Thoracic aorta (tissue), 2 donors: ENCODE measurements around the gene ZFYVE9. TPM values are rescaled to one million over a fixed set of nuclear protein-coding genes. Genes with fewer than 3 reads are reported as not detected.

Experiments used
- ATAC-seq: fragments of 150-250 bp; one replicate; pipeline ENCODE4 v1.8.0; 2017; ENCODE audit warnings: low read depth; ENCODE audit not compliant: insufficient number of reproducible peaks, low FRiP score
- DNase-seq: peaks from one replicate; pipeline ENCODE4 v3.0.0-alpha.2; 2020; ENCODE audit warnings: low spot score
- H3K27ac ChIP-seq, 2 donors: fragments of 200-600 bp; sonication (generic); 1 replicate in 1 of 2; 2 replicates in 1 of 2; pipeline ENCODE4 v1.5.1; 2016; ENCODE audit warnings: mild to moderate bottlenecking in 2 of 2, moderate library complexity in 2 of 2
- H3K27me3 ChIP-seq: fragments of 200-600 bp; sonication (generic); replicated peaks from 2 replicates; pipeline ENCODE4 v1.6.0; 2016; ENCODE audit warnings: mild to moderate bottlenecking; ENCODE audit not compliant: insufficient read depth
- H3K36me3 ChIP-seq: fragments of 200-600 bp; sonication (generic); one replicate; pipeline ENCODE4 v1.5.1; 2016
- H3K4me1 ChIP-seq, 2 donors: fragments of 200-600 bp; sonication (generic); 1 replicate in 1 of 2; 2 replicates in 1 of 2; pipeline versions ENCODE4 v1.5.1 to v1.6.0; 2016; ENCODE audit warnings: low read depth in 2 of 2, mild to moderate bottlenecking in 1 of 2; ENCODE audit not compliant: control insufficient read depth in 1 of 2
- H3K4me3 ChIP-seq: fragments of 200-600 bp; sonication (generic); 2 replicates; pipeline ENCODE4 v1.5.1; 2016; ENCODE audit warnings: mild to moderate bottlenecking
- H3K9me3 ChIP-seq: fragments of 200-600 bp; sonication (generic); 2 replicates; pipeline ENCODE4 v1.5.1; 2016
- CTCF ChIP-seq: fragments of 200-600 bp; sonication (generic); IDR thresholded peaks from one replicate; pipeline ENCODE4 v1.5.1; 2019; ENCODE audit warnings: antibody characterized with exemption
- total RNA-seq, 2 donors: library from RNA; depleted of rRNA; stranded (reverse); fragments of >200 nt; gene quantifications; one replicate each; pipeline versions ENCODE4 v1.1.0 to v1.2.3, GENCODE V29; 2016

The ZFYVE9 gene
- total RNA-seq, 2 donors from 2014 or later: 29.6 to 45.9 TPM

GRCh38 chr1:52323731-52324130 is 181.8 kb downstream of the ZFYVE9 start:
- Histone ChIP-seq H3K27ac (no peak overlapping the region), H3K4me3 (no peak overlapping the region), H3K36me3 (no peaks in the 10 kb centered on the region), H3K4me1 (no peaks in the 10 kb centered on the region), H3K27me3 (no peaks in the 10 kb centered on the region), H3K9me3 (no peaks in the 10 kb centered on the region)
- ATAC-seq: no peak
- no peak for DNase-seq
- TF ChIP-seq CTCF: no peak

DNA sequence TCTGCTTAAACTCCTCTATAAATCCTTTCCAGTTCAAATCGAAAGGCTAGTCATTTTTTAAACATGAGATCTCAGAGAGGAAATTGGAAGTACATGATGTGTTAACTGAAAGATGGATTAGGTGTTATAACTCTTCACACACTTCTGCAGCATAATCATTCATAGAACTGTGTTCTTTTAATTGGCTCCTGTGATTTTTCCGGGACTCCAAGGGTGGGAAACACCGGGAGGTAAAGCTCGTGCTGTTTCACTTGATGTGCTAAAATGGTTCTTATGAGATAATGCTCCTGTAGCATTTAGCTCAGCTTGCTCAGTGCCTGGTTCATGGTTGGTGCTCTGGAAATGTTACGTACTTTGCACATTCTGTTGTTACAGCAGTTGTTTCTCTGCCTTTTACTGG is 183.9 kb downstream of the ZFYVE9 start:
- no peak overlapping the region for H3K4me3 ChIP-seq
- ATAC-seq: no peak
- no peak for DNase-seq
- H3K36me3 ChIP-seq: no peaks in the 10 kb centered on the region
- H3K4me1 ChIP-seq: no peaks in the 10 kb centered on the region
- H3K27ac ChIP-seq: no peak overlapping the region
- H3K27me3 ChIP-seq: no peaks in the 10 kb centered on the region
- H3K9me3 ChIP-seq: no peaks in the 10 kb centered on the region
- no peak for TF ChIP-seq CTCF

DNA sequence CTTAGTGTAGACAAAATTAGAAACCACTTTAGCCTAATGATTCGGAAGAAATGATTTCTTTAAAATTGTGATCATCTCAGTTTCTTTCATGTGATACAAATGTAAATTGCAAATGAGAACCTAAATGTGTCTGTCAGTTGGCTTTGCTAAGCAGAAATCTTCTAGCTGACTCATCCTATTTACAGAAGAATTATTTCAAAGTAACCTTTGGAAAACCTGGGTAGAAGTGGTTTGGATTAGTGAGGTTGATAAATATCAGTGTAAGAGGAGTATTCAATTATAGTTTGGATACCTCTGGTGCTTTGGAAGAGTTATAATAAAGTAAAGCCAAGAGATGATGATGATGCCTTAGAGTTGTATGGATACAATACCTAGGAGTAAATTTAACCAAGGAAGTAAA is 186.7 kb downstream of the ZFYVE9 start:
- ATAC-seq (no peak), DNase-seq (no peak)
- Histone ChIP-seq H3K36me3 (no peaks in the 10 kb centered on the region), H3K4me1 (no peaks in the 10 kb centered on the region), H3K4me3 (no peak overlapping the region), H3K9me3 (no peaks in the 10 kb centered on the region), H3K27me3 (no peaks in the 10 kb centered on the region), H3K27ac (no peak overlapping the region)
- TF ChIP-seq CTCF: no peak

DNA sequence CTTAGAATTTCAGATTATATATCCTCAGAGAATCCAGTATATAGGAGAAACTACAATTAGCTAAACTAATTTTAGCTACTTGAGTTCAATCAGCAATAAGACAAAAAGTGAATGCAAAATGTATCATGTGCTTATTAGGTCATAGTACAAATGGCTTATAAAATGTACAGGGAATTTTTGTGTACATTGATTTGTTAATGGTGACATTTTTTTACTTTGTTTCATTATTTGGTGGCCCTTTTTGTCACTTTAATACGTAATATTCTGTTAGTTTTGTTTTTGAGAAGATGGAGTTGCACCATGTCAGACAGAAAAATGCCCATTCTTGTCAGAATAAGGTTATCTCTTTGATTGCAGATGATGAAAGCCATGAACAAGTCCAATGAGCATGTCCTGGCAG is 190.5 kb downstream of the ZFYVE9 start:
- DNase-seq: no peak
- Histone ChIP-seq H3K9me3 (no peaks in the 10 kb centered on the region), H3K36me3 (peaks cover 4% of the 10 kb centered on the region), H3K27me3 (no peaks in the 10 kb centered on the region), H3K4me1 (no peaks in the 10 kb centered on the region), H3K27ac (no peak overlapping the region), H3K4me3 (no peak overlapping the region)
- TF ChIP-seq CTCF: no peak
- no peak for ATAC-seq

- no peaks in the 10 kb centered on the region for H3K9me3 ChIP-seq
- peaks cover 7% of the 10 kb centered on the region for H3K36me3 ChIP-seq
- ATAC-seq: no peak
- no peak for TF ChIP-seq CTCF
- H3K27me3 ChIP-seq: no peaks in the 10 kb centered on the region
- no peak overlapping the region for H3K27ac ChIP-seq
- no peak overlapping the region for H3K4me3 ChIP-seq
- no peak for DNase-seq
- H3K4me1 ChIP-seq: no peaks in the 10 kb centered on the region
Measured at GRCh38 chr1:52334906-52335528, 193.1 kb downstream of the ZFYVE9 start.
